H1 (cell line): ENCODE data around the gene NANOS3. TPM values are rescaled to one million over a fixed set of nuclear protein-coding genes. Genes with fewer than 3 reads are reported as not detected.

Experiments
- ASH2L ChIP-seq: fragments of 200-600, 300-600 bp; sonication (generic); IDR thresholded peaks from one replicate; pipeline ENCODE4 v1.7.1; 2017; ENCODE audit warnings: low read length
- HDAC2 ChIP-seq, 2 experiments: fragments of 300-600 bp in 1 of 2; sonication (generic) in 1 of 2; IDR thresholded peaks; 2 replicates each; pipeline ENCODE4 v1.6.1; 2011 to 2012; ENCODE audit warnings: low read depth in 2 of 2, low read length in 2 of 2, mild to moderate bottlenecking in 2 of 2, moderate library complexity in 2 of 2, borderline replicate concordance in 1 of 2, inconsistent platforms in 1 of 2
- TAF7 ChIP-seq: optimal IDR thresholded peaks from 2 replicates; pipeline ENCODE3; 2011; ENCODE audit warnings: low read depth, mild to moderate bottlenecking, inconsistent platforms, low read length, moderate library complexity, borderline replicate concordance
- polyA plus RNA-seq, 7 experiments: library from polyadenylated mRNA; depleted of rRNA in 3 of 7; stranded (reverse) in 5 of 7; unstranded in 2 of 7; fragments of >200 nt in 5 of 7; fragments of 200-250 nt in 2 of 7; gene quantifications; 1 replicate in 5 of 7; 2 replicates in 1 of 7; 4 replicates in 1 of 7; pipeline versions ENCODE4 v1.2.1 to v1.2.3, GENCODE V29; 2011 to 2013; ENCODE audit warnings: missing spikeins in 2 of 7, mixed read lengths in 2 of 7
- total RNA-seq: library from RNA; stranded (reverse); fragmentation: NEBNext Ultra II Directional; extraction: Animal tissue kit (Norgen Biotek cat#: 25700); gene quantifications from 2 replicates; pipeline ENCODE4 v1.2.1, GENCODE V29; 2021
- TF ChIP-seq, protein P1 (sequence below): fragments of 300-600 bp; sonication (generic); IDR thresholded peaks from 2 replicates; pipeline ENCODE4 v1.7.1; 2012; ENCODE audit warnings: low read length, moderate library complexity, mild to moderate bottlenecking, inconsistent platforms; ENCODE audit not compliant: insufficient replicate concordance

The NANOS3 gene
- total and polyA plus RNA-seq, 2 of the 8 experiments (the other 6 are each of a cell fraction or from before 2014, with no cell fraction given): 0.62 TPM; not detected in 1

GRCh38 chr19:13830114-13830740 is 46.7 kb upstream of the NANOS3 start (continued):
- TF ChIP-seq, protein P1, sequence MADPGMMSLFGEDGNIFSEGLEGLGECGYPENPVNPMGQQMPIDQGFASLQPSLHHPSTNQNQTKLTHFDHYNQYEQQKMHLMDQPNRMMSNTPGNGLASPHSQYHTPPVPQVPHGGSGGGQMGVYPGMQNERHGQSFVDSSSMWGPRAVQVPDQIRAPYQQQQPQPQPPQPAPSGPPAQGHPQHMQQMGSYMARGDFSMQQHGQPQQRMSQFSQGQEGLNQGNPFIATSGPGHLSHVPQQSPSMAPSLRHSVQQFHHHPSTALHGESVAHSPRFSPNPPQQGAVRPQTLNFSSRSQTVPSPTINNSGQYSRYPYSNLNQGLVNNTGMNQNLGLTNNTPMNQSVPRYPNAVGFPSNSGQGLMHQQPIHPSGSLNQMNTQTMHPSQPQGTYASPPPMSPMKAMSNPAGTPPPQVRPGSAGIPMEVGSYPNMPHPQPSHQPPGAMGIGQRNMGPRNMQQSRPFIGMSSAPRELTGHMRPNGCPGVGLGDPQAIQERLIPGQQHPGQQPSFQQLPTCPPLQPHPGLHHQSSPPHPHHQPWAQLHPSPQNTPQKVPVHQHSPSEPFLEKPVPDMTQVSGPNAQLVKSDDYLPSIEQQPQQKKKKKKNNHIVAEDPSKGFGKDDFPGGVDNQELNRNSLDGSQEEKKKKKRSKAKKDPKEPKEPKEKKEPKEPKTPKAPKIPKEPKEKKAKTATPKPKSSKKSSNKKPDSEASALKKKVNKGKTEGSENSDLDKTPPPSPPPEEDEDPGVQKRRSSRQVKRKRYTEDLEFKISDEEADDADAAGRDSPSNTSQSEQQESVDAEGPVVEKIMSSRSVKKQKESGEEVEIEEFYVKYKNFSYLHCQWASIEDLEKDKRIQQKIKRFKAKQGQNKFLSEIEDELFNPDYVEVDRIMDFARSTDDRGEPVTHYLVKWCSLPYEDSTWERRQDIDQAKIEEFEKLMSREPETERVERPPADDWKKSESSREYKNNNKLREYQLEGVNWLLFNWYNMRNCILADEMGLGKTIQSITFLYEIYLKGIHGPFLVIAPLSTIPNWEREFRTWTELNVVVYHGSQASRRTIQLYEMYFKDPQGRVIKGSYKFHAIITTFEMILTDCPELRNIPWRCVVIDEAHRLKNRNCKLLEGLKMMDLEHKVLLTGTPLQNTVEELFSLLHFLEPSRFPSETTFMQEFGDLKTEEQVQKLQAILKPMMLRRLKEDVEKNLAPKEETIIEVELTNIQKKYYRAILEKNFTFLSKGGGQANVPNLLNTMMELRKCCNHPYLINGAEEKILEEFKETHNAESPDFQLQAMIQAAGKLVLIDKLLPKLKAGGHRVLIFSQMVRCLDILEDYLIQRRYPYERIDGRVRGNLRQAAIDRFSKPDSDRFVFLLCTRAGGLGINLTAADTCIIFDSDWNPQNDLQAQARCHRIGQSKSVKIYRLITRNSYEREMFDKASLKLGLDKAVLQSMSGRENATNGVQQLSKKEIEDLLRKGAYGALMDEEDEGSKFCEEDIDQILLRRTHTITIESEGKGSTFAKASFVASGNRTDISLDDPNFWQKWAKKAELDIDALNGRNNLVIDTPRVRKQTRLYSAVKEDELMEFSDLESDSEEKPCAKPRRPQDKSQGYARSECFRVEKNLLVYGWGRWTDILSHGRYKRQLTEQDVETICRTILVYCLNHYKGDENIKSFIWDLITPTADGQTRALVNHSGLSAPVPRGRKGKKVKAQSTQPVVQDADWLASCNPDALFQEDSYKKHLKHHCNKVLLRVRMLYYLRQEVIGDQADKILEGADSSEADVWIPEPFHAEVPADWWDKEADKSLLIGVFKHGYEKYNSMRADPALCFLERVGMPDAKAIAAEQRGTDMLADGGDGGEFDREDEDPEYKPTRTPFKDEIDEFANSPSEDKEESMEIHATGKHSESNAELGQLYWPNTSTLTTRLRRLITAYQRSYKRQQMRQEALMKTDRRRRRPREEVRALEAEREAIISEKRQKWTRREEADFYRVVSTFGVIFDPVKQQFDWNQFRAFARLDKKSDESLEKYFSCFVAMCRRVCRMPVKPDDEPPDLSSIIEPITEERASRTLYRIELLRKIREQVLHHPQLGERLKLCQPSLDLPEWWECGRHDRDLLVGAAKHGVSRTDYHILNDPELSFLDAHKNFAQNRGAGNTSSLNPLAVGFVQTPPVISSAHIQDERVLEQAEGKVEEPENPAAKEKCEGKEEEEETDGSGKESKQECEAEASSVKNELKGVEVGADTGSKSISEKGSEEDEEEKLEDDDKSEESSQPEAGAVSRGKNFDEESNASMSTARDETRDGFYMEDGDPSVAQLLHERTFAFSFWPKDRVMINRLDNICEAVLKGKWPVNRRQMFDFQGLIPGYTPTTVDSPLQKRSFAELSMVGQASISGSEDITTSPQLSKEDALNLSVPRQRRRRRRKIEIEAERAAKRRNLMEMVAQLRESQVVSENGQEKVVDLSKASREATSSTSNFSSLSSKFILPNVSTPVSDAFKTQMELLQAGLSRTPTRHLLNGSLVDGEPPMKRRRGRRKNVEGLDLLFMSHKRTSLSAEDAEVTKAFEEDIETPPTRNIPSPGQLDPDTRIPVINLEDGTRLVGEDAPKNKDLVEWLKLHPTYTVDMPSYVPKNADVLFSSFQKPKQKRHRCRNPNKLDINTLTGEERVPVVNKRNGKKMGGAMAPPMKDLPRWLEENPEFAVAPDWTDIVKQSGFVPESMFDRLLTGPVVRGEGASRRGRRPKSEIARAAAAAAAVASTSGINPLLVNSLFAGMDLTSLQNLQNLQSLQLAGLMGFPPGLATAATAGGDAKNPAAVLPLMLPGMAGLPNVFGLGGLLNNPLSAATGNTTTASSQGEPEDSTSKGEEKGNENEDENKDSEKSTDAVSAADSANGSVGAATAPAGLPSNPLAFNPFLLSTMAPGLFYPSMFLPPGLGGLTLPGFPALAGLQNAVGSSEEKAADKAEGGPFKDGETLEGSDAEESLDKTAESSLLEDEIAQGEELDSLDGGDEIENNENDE: no peak
- TF ChIP-seq TAF7: no peak
- no peak for TF ChIP-seq HDAC2 (IDR thresholded peaks at IDR 0.05; ENCODE audit: borderline replicate concordance in 1 of 2, low read depth in 2 of 2, low read length in 2 of 2)
- no peak for TF ChIP-seq ASH2L
